ENCODE results near the gene CTBP2.
"Not testable (repeated sequence)": the region's sequence is repeated elsewhere in the genome, so short reads cannot be mapped to it uniquely, and the experiment has no call there.

DNA sequence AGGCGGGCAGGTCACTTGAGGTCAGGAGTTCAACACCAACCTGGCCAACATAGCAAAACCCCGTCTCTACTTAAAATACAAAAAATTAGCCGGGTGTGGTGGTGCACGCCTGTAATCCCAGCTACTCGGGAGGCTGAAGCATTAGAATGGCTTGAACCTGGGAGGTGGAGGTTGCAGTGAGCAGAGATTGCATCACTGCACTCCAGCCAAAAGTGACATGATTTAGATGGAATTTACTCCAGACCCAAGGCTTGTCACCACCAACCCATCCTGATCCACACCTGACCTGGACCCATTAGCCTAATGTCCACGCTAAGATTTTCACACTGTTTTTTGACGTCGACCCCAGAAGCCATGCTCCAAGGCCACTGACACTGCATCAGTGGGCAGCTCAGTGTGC lies 101.0 kb downstream of the CTBP2 start:
- TF ChIP-seq, protein P1, sequence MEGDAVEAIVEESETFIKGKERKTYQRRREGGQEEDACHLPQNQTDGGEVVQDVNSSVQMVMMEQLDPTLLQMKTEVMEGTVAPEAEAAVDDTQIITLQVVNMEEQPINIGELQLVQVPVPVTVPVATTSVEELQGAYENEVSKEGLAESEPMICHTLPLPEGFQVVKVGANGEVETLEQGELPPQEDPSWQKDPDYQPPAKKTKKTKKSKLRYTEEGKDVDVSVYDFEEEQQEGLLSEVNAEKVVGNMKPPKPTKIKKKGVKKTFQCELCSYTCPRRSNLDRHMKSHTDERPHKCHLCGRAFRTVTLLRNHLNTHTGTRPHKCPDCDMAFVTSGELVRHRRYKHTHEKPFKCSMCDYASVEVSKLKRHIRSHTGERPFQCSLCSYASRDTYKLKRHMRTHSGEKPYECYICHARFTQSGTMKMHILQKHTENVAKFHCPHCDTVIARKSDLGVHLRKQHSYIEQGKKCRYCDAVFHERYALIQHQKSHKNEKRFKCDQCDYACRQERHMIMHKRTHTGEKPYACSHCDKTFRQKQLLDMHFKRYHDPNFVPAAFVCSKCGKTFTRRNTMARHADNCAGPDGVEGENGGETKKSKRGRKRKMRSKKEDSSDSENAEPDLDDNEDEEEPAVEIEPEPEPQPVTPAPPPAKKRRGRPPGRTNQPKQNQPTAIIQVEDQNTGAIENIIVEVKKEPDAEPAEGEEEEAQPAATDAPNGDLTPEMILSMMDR (IDR thresholded peaks at IDR 0.05): not testable (repeated sequence)
- not testable (repeated sequence) for TF ChIP-seq REST (IDR thresholded peaks at IDR 0.05; ENCODE audit: insufficient read depth in 1 of 2, low read depth in 2 of 2, low read length in 1 of 2)

All from Panc1 (cell line).